Brain microvascular endothelial cell (primary cell): ENCODE data around the gene HID1.

Experiments
- DNase-seq: peaks from one replicate; pipeline ENCODE4 v3.0.0-alpha.2; 2020
- H3K27ac ChIP-seq: fragments of 250-450 bp; sonication (Bioruptor Pico); 2 replicates; pipeline ENCODE4 v1.5.1; 2020; ENCODE audit warnings: mild to moderate bottlenecking, moderate library complexity
- H3K27me3 ChIP-seq: fragments of 250-450 bp; sonication (Bioruptor Pico); replicated peaks from 2 replicates; pipeline ENCODE4 v1.5.1; 2020; ENCODE audit warnings: mild to moderate bottlenecking
- H3K36me3 ChIP-seq: fragments of 250-450 bp; sonication (Bioruptor Pico); replicated peaks from 2 replicates; pipeline ENCODE4 v1.5.1; 2020; ENCODE audit warnings: mild to moderate bottlenecking
- H3K4me3 ChIP-seq: 2 replicates; pipeline ENCODE4 v1.5.1; 2011; ENCODE audit warnings: low read depth, mild to moderate bottlenecking, control low read depth, low read length, moderate library complexity
- CTCF ChIP-seq: IDR thresholded peaks from 2 replicates; pipeline ENCODE4 v1.5.1; 2011; ENCODE audit warnings: low read depth, mild to moderate bottlenecking, moderate library complexity, low read length, control low read depth, inconsistent platforms; ENCODE audit errors: missing control alignments
- in situ Hi-C: cut with HindIII; loops from 2 replicates; pipeline ENCODE4 v1.10.0; 2017; ENCODE audit warnings: low sequenced_read_pairs, low pct_ligation_motif_present

HID1 gene

GRCh38 chr17:74968361-74968780, 4.2 kb downstream of the HID1 start:
- DNase-seq: no peak
- Histone ChIP-seq H3K36me3 (no peaks in the 10 kb centered on the region), H3K4me3 (no peak overlapping the region), H3K27me3 (peaks cover 14% of the 10 kb centered on the region), H3K27ac (no peak overlapping the region)
- in situ Hi-C loops: no loop called here
- TF ChIP-seq CTCF: no peak

- no peak for DNase-seq
- in situ Hi-C loops: no loop called here
- Histone ChIP-seq H3K4me3 (no peak overlapping the region), H3K36me3 (no peaks in the 10 kb centered on the region), H3K27me3 (no peaks in the 10 kb centered on the region), H3K27ac (no peak overlapping the region)
- TF ChIP-seq CTCF: no peak
These were observed 7.5 kb downstream of the HID1 start for GRCh38 chr17:74964988-74965622.

- in situ Hi-C loops: no loop called here
These were observed 8.3 kb downstream of the HID1 start for GRCh38 chr17:74964246-74964761.

GRCh38 chr17:74963656-74964055, 8.9 kb downstream of the HID1 start:
- DNase-seq: no peak
- TF ChIP-seq CTCF: peak; percentile 43
- H3K27me3 ChIP-seq: no peaks in the 10 kb centered on the region
- no peak overlapping the region for H3K4me3 ChIP-seq
- no peak overlapping the region for H3K27ac ChIP-seq
- no peaks in the 10 kb centered on the region for H3K36me3 ChIP-seq
- in situ Hi-C loops: no loop called here

More at GRCh38 chr17:74964246-74964761, 8.3 kb downstream of the HID1 start:
- H3K36me3 ChIP-seq: no peaks in the 10 kb centered on the region
- H3K27ac ChIP-seq: no peak overlapping the region
- no peak for TF ChIP-seq CTCF
- DNase-seq: no peak
- H3K4me3 ChIP-seq: no peak overlapping the region
- no peaks in the 10 kb centered on the region for H3K27me3 ChIP-seq

- H3K27me3 ChIP-seq: no peaks in the 10 kb centered on the region
- H3K4me3 ChIP-seq: no peak overlapping the region
- H3K36me3 ChIP-seq: no peaks in the 10 kb centered on the region
- in situ Hi-C loops: no loop called here
- no peak overlapping the region for H3K27ac ChIP-seq
- no peak for TF ChIP-seq CTCF
- no peak for DNase-seq
These were observed 9.8 kb downstream of the HID1 start for GRCh38 chr17:74962622-74963394.
